Measurements from ENCODE around the gene WRAP53.

WRAP53 gene

GRCh38 chr17:7710301-7710700, 22.0 kb downstream of the WRAP53 start:
- FAIRE-seq = no peak

DNA sequence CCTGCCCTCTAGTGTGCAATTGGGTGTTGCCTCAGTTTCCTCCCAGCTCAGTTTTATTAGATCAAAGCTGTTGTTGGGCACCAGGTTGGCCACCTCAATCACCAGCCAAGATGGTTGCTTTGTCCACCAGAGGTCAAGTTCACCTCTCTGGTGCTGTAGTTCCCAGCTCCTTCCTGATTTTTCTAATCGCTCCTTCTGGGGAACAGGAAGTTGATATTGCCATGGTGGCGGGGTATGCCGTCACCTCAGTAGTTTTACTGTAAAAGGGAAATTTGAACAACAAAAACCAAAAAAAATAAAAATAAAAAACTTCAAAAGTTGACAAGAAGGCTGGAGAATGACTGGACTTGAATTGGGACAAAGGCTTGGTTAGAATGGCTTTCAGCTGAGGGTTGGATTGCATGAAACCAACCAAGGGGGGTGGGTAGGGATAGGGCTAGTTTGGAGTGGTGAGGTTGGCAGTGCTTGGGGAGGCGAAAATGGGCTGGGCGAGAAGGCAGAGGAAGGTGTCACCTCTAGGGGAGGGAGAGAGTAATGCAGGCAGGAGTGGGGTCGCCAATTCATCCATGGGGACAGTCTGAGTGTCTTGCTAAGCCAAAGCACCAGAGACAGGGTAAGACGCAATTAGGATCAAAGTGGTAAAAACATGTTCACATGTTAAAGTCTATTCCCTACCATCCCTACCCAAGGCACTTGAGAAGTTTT, 22.9 kb downstream of the WRAP53 start:
- no peak for FAIRE-seq

- no peak for FAIRE-seq
These were observed 24.0 kb downstream of the WRAP53 start for GRCh38 chr17:7712111-7712771.

GRCh38 chr17:7713782-7714181, 25.5 kb downstream of the WRAP53 start:
- FAIRE-seq = no peak

GRCh38 chr17:7714721-7715594, 26.7 kb downstream of the WRAP53 start:
- FAIRE-seq = no peak

- FAIRE-seq = no peak
These were observed 27.9 kb downstream of the WRAP53 start for GRCh38 chr17:7715936-7716886.

DNA sequence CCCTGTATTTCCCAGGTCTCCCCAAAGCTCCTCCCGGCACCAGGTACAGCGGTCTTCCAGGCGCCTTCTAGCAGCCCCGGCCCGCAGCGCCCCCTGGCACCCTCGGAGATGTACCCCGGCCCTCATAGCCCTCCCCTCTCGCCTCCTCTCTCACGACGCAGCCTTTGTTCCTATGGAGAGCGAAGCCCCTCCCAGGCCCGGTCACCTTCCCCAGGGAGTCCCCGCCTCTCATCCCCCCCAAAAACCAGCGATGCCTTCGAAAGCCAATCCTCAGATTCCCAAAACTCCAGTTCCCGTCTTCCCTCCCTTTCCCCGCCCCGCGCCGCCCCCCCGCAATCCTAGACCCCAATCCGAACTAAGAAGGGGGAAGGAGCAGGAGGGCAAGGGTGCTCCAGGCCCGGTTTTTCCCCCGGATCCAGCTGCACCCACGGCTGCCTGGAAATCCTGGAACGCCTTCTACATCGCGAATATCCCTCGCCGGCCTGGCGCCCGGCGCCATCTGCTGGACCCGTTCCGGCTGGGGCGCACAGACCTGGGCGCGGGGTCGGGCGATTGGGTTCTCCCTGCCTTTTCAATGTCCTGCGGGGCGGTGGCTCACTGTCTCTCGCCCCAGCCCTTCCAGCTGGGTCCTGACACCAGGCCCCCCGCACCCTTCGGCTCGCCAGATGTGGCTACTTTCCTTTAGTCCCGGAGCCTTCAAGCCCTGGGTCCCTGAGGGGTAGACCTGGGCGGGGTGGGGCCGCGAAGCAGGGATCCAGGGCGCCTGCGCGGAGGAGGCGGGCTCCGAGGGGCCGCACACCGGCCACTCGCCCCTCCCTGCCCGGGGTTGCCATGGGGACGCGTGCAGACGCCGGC, 28.9 kb downstream of the WRAP53 start, which contains the start of gene DNAH2:
DNAH2 (plus strand) TSS at position 844 of the 855 bp plus-strand sequence. CDS start 1,991 bp downstream, outside the sequence.
- no peak for FAIRE-seq

GRCh38 chr17:7717756-7718350, 29.6 kb downstream of the WRAP53 start:
- no peak for FAIRE-seq

DNA sequence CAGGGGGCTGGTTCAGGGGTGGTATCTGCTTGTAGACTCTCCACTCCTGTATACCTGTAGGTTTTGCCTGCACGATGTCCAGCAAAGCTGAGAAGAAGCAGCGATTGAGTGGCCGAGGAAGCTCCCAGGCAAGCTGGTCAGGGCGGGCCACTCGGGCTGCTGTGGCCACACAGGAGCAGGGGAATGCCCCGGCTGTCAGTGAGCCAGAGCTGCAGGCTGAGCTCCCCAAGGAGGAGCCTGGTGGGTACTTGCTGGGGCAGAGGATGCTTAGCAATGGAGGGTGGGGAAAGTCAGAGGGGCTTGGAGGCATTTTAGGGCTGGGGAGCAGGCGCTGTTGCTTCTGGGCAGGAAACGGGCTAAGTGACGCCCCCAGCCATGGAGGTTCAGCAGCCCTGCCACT, 31.4 kb downstream of the WRAP53 start:
- no peak for FAIRE-seq

GRCh38 chr17:7720125-7720524, 31.8 kb downstream of the WRAP53 start:
- FAIRE-seq = no peak

DNA sequence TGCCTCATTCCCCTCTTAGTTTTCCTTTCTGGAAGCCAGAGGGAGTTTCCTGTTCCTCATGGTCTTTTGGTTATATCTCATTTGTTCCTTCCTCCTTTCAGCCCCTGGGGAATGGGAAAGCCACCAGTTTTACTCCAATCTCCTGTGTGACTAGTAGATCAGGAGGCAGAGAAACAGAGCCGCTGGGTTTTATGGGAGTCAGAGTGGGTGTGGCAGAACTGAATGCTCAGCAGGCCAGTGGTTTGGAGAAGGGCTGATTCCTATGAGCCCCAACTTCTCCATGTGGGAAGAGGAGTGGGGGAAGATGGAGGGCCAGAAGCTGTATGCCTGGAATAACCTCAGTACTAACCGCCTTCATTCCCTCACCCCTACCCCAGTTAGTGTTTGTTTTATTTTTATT, 33.3 kb downstream of the WRAP53 start:
- FAIRE-seq = no peak

GRCh38 chr17:7727886-7728285, 39.6 kb downstream of the WRAP53 start:
- FAIRE-seq = no peak

DNA sequence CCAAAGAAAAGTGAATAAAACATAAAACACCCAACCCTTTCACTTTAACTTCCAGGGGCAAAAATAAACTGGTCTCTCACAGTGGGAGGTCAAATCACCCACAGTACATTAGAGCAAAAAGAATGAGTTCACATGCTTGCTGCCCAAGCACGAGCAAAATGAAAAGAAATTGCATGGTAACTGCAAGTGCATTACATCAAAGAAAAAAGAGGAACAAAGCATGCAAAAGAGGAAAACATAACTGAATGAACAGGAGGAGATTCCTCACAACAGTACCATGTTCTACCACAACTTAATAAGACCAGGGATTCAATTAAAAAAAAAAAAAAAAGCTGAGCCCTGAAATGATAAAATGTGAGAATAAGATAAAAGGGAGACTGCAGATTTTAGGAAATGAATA, 41.5 kb downstream of the WRAP53 start:
- no peak for FAIRE-seq

- no peak for FAIRE-seq
These were observed 44.8 kb downstream of the WRAP53 start for GRCh38 chr17:7732981-7733539.

DNA sequence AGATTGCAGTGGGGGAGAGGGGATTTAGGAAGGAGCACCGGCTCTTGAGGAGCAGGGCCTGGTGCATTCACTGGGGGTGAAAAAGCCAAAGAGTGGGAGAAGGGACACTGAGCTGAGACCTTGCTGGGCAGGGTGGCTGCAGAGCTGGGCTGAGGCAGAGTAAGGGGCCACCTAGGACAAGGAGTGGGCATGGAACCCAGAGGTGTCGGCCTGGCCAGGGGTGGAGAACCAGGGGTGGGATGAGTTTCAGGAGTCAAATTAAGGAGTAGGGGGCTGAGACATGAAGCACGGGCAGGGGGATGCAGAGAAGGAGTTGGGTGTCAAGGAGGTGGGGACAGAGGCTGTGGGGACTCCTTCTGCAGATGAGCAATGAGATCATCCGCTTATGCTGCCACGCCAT, 49.3 kb downstream of the WRAP53 start:
- FAIRE-seq = no peak

- no peak for FAIRE-seq
These were observed 51.5 kb downstream of the WRAP53 start for GRCh38 chr17:7739746-7740145.

DNA sequence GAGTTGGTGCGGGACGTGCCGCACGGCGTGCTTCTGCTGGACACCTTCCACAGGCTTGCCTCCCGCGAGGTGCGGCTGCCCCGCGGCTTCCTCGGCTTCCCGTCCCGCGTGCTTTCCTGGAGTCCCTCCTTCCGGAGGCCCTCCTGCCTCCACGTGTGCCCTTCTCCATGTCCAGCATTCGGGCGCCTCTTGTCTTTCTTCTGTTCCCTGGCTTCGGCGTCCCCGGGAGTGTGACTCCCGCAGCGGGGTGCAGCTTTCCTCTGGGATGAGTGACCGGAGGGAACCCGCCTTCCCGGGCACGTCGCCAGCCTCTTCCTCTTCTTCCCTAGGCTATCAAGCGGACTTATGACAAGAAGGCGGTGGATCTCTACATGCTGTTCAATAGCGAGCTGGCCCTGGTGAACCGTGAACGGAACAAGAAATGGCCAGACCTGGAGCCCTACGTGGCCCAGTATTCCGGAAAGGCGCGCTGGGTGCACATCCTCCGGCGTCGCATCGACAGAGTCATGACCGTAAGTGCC, 52.3 kb downstream of the WRAP53 start:
- no peak for FAIRE-seq

DNA sequence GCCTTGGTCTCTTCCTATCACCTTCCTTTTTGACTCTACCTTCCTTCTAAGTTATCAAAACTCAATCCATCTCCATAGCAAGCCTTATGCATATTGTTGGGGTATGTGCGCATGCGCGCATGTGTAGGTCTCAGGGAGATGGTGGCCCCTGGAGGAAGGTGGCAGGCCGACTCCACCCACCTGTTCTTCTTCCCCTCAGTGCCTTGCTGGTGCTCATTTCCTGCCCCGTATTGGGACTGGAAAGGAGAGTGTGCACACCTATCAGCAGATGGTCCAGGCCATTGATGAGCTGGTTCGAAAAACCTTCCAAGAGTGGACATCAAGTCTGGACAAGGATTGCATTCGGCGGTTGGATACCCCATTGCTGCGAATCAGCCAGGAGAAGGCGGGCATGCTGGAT, 54.5 kb downstream of the WRAP53 start:
- no peak for FAIRE-seq

DNA sequence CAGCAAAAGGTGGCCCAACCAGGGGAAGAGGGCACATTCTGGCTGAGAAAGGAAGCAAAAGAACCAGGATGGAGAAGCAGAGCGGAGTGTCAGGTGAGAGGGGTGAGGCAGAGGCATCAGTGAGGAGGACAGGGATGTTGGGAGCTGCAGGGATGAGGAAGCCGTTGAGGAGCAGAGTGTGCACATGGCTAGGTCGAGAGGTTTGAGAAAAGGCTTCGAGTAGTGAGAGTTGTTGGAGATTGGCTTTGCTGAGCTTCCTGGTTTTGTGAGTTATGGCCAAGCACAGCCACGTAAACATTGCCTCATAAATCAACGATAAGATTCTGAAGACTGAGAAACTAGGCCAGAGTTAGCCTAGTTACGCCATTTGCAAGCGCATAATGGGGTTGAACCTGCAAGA, 56.1 kb downstream of the WRAP53 start:
- no peak for FAIRE-seq

DNA sequence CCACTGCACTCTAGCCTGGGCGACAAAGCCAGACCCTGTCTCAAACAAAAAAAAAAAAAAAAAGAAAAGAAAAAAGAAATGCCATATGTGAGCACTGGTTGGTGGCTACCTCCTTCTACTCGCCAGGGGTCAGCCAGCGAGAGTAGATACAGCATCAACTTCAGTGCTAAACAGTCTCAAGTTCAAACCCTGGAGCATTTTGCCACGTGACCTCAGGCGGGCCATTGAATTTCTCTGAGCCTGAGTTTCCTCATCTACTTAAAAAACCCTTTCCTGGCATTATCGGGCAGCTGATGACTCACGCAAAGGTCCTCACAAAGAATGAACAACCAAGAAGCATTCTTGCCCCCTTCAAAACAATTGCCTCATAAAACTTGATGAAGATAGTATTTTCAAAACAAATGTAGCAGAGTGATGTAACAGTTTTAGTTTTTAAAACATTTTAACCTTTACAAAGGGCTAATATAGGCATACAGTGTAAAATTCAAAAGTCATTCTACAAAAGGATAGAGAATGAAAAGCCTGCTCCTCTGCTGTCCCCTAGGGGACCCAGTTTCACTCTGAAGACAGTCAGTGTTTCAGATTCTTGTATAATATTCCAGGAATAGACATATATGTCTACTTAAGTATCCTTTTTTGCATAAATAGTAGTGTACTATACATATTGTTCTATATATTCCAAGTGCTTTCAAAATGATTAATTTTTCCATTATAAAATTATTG, 57.6 kb downstream of the WRAP53 start:
- FAIRE-seq = no peak
